ENCODE results near the gene ADSS1. TPM values are rescaled to one million over a fixed set of nuclear protein-coding genes. Genes with fewer than 3 reads are reported as not detected.

Gene ADSS1
- total RNA-seq, 5 donors from 2014 or later (not counting 1 experiment from before 2014, with no cell fraction given): 2.4 to 5.7 (median 3.5) TPM

DNA sequence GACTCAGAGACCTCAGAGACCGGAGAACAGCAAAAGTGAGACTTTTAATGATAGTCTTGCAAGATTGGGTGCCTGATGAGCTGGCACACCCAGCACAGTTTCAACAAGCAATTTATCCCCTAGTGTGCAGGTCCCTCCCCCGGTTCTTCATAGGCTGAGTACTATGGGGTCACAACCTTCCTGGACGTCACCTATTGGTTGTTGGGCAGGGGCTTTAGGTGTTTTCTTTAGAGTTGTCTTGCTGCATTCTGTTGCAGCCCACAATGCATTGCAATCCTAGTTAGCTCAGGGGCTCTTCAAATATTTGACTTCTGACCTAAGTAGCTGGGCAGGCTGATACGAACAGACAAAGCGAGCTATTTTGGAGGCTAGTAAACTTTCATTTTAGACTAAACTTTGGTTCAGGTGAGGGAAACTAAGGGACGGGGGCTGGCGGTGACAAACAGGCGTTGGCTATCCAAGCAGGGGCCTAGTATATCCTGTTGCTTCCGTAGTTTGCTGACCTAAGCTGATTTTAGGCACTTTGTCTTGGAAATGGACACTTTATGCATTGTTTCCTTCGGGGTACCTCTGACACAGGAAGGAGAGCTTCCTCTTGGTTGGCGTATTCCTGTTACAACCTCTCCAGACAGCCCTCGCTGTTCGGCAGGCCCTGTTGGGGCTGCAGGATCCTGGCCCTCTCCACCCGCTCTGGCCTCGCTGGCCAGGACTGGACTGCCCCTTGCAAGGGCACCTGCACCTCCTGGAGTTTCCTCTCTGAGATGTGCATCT is 43.0 kb downstream of the ADSS1 start:
- 87% methylated on average over 7 of the region's 15 CpGs for WGBS (ENCODE audit: insufficient coverage)
- no peak overlapping the region for H3K27ac Mint-ChIP-seq
- ChIA-PET CTCF (interaction anchor here (0.6 to 1.4 kb wide), 4 partner anchors 9 to 59 kb away, joined by 3 to 6 read pairs (median 4); partner anchors contain the start of gene SIVA1 (in 1 of the 2)), POLR2A (no interaction called here)
- Histone ChIP-seq H3K27ac (ENCODE audit: low read length) (no peak overlapping the region), H3K36me3 (ENCODE audit: control insufficient read depth in 2 of 2, extremely low read depth in 1 of 2, insufficient read depth in 1 of 2, low read length in 1 of 2) (peaks cover 2 to 24% of the 10 kb centered on the region in 2 donors), H3K9me3 (no peaks in the 10 kb centered on the region), H3K27me3 (replicated peaks in 1 of 2; ENCODE audit: control insufficient read depth in 2 of 2, extremely low read depth in 1 of 2, insufficient read depth in 2 of 2, low read length in 1 of 2) (no peaks in the 10 kb centered on the region), H3K4me3 (ENCODE audit: control insufficient read depth in 1 of 2, extremely low read depth in 1 of 2, low read length in 1 of 2) (no peak overlapping the region), H3K4me1 (ENCODE audit: control insufficient read depth in 1 of 2, extremely low read depth in 1 of 2, insufficient read depth in 2 of 2, low read length in 2 of 2) (peaks cover 0 to 8% of the 10 kb centered on the region in 2 experiments)
- DNase-seq (no peak), ATAC-seq (replicated peaks in 1 of 4) (no peak)
- peaks cover 18% of the 10 kb centered on the region for H3K36me3 Mint-ChIP-seq
- peaks cover 0 to 10% (median 0%) of the 10 kb centered on the region in 3 donors for H3K4me1 Mint-ChIP-seq
- H3K4me3 Mint-ChIP-seq: no peak overlapping the region
- peaks cover 0 to 2% (median 0%) of the 10 kb centered on the region in 3 donors for H3K9me3 Mint-ChIP-seq
- no peaks in the 10 kb centered on the region for H3K27me3 Mint-ChIP-seq

DNA sequence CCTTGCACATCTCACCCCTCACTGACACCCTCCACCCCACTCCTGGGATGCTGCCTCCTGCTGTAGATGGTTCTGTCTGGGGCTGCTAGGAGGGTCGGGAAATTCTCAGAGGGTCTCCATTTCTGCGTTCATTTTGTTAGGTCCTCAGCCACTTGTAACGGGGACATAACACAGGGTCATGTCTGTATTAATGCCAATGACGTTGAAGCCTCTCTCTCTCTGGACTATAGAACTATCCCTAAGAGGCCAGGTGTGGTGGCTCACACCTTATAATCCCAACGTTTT is 43.5 kb downstream of the ADSS1 start:
- WGBS (ENCODE audit: insufficient coverage): 83% methylated on average over 2 of the region's 5 CpGs
- H3K36me3 ChIP-seq (ENCODE audit: control insufficient read depth in 2 of 2, extremely low read depth in 1 of 2, insufficient read depth in 1 of 2, low read length in 1 of 2): peaks cover under 1 to 28% of the 10 kb centered on the region in 2 donors
- Mint-ChIP-seq H3K27me3 (no peaks in the 10 kb centered on the region), H3K4me1 (peaks cover 0 to 10% (median 0%) of the 10 kb centered on the region in 3 donors), H3K9me3 (peaks cover 0 to 2% (median 0%) of the 10 kb centered on the region in 3 donors), H3K27ac (no peak overlapping the region), H3K36me3 (peaks cover 17% of the 10 kb centered on the region), H3K4me3 (no peak overlapping the region)
- DNase-seq: no peak
- peaks cover 0 to 8% of the 10 kb centered on the region in 2 experiments for H3K4me1 ChIP-seq (ENCODE audit: control insufficient read depth in 1 of 2, extremely low read depth in 1 of 2, insufficient read depth in 2 of 2, low read length in 2 of 2)
- no peak for ATAC-seq (replicated peaks in 1 of 4)
- H3K4me3 ChIP-seq (ENCODE audit: control insufficient read depth in 1 of 2, extremely low read depth in 1 of 2, low read length in 1 of 2): no peak overlapping the region
- H3K27me3 ChIP-seq (replicated peaks in 1 of 2; ENCODE audit: control insufficient read depth in 2 of 2, extremely low read depth in 1 of 2, insufficient read depth in 2 of 2, low read length in 1 of 2): no peaks in the 10 kb centered on the region
- no peaks in the 10 kb centered on the region for H3K9me3 ChIP-seq
- no peak overlapping the region for H3K27ac ChIP-seq (ENCODE audit: low read length)
- POLR2A ChIA-PET: no interaction called here
- CTCF ChIA-PET: interaction anchor here (0.8 to 1.4 kb wide), 2 partner anchors 16 to 59 kb away, joined by 3 to 4 read pairs; no protein-coding TSS in a partner anchor

DNA sequence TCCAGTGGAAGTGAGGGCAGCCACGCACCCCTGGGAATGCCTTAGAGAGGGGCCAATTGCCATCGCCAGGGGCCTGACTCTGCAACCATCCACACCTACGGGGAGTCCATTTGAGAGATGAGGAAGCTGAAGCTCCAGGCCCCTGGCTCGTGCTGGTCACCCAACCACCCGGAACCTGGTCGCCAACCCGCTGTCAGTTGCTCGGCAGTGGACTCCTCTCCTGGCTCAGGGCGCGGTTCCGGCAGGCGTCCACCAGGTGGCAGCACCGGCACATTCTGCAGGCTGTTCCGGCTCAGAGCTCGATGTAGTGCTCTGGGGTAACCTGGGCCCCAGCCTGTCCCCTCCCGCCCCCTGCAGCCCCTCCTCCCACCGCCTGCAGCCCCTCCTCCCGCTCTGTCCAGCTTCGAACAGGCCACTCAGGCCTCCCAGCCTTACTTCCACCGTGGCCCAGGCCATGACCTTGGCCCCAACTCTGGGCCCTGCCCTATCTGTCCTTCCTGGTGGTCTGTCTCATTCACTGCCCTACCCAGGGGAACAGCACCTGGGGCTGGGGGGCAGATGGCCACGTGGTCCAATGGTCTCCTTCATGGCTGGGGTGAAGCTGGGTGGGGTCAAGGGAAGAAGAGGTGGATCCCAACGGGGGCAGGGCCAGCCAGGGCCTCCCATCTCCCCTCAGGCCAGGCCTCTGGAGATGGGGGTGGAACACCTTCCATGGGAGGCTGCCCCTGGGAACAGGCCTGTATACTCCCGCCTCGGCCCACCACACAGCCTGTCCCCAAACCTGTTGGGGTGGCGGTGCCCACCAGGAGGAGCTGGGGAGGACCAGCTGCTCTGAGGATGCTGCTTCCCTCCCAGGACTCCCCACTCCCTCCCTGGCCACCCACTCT is 44.7 kb downstream of the ADSS1 start:
- Histone ChIP-seq H3K4me1 (ENCODE audit: control insufficient read depth in 1 of 2, extremely low read depth in 1 of 2, insufficient read depth in 2 of 2, low read length in 2 of 2) (peaks cover 0 to 8% of the 10 kb centered on the region in 2 experiments), H3K27me3 (replicated peaks in 1 of 2; ENCODE audit: control insufficient read depth in 2 of 2, extremely low read depth in 1 of 2, insufficient read depth in 2 of 2, low read length in 1 of 2) (no peaks in the 10 kb centered on the region), H3K36me3 (ENCODE audit: control insufficient read depth in 2 of 2, extremely low read depth in 1 of 2, insufficient read depth in 1 of 2, low read length in 1 of 2) (peaks cover 10 to 28% of the 10 kb centered on the region in 2 donors), H3K9me3 (no peaks in the 10 kb centered on the region), H3K4me3 (ENCODE audit: control insufficient read depth in 1 of 2, extremely low read depth in 1 of 2, low read length in 1 of 2) (no peak overlapping the region), H3K27ac (ENCODE audit: low read length) (peak overlapping the region; percentile 35)
- Mint-ChIP-seq H3K27ac (no peak overlapping the region), H3K36me3 (peaks cover 17% of the 10 kb centered on the region), H3K9me3 (peaks cover 0 to 2% (median 0%) of the 10 kb centered on the region in 3 donors), H3K4me3 (no peak overlapping the region), H3K27me3 (no peaks in the 10 kb centered on the region), H3K4me1 (peaks cover 0 to 10% (median 0%) of the 10 kb centered on the region in 3 donors)
- ChIA-PET CTCF (interaction anchor here (1.0 to 1.5 kb wide), 6 partner anchors 10 to 57 kb away, joined by 3 to 11 read pairs (median 6); partner anchors contain the start of gene SIVA1 (in 1 of the 2)), POLR2A (no interaction called here)
- ATAC-seq (replicated peaks in 1 of 4) (peak; percentile 91 to 96 (median 94)), DNase-seq (peak; percentile 66 to 95 (median 86))
- 18% methylated on average over 21 of the region's 25 CpGs for WGBS (ENCODE audit: insufficient coverage)

DNA sequence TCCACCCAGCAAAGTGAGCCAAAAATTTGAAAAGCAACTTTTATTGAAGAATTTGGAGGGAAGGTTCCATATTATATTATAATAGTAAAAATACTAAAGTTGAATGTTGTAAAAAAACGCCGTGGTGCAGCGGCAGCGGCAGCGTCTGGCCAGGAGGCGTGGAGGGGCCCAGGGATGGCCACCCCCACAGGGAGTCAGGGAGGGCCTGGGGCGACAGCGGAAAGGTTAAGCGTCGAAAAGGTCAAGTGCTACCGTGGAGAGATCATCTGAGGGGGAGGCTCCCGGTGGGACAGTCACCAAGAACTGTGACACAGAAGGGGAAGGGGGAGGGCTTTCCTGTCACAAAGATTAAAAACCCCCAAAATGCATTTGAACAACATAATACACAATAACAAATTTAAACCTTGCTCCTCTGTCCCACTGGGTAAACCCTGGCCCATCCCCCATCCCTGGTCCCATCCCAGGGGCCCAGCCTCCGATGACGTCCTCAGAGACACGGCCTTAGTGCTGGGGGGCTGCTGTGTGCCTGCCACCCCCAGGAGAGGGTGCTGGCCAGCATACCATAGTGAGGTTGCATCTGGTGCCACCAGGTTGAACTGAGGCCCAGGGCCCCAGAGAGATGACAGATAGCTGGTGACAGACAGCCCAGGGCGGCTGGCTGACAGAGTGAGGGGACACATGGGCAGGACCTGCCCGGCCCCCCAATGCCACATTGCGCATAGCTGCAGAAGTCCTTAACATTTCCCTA is 45.5 kb downstream of the ADSS1 start:
- Mint-ChIP-seq H3K9me3 (peaks cover 0 to 2% (median 0%) of the 10 kb centered on the region in 3 donors), H3K27me3 (no peaks in the 10 kb centered on the region), H3K4me3 (no peak overlapping the region), H3K4me1 (peaks cover 0 to 10% (median 0%) of the 10 kb centered on the region in 3 donors), H3K27ac (peak overlapping the region in 1 of 2 donors; percentile 11), H3K36me3 (peaks cover 17% of the 10 kb centered on the region)
- Histone ChIP-seq H3K4me3 (ENCODE audit: control insufficient read depth in 1 of 2, extremely low read depth in 1 of 2, low read length in 1 of 2) (no peak overlapping the region), H3K27ac (ENCODE audit: low read length) (no peak overlapping the region), H3K4me1 (ENCODE audit: control insufficient read depth in 1 of 2, extremely low read depth in 1 of 2, insufficient read depth in 2 of 2, low read length in 2 of 2) (peaks cover 0 to 8% of the 10 kb centered on the region in 2 experiments), H3K9me3 (no peaks in the 10 kb centered on the region), H3K27me3 (replicated peaks in 1 of 2; ENCODE audit: control insufficient read depth in 2 of 2, extremely low read depth in 1 of 2, insufficient read depth in 2 of 2, low read length in 1 of 2) (no peaks in the 10 kb centered on the region), H3K36me3 (ENCODE audit: control insufficient read depth in 2 of 2, extremely low read depth in 1 of 2, insufficient read depth in 1 of 2, low read length in 1 of 2) (peaks cover 10 to 28% of the 10 kb centered on the region in 2 donors)
- no peak for DNase-seq
- POLR2A ChIA-PET: interaction anchor here in 1 of 2 donors (1.2 kb wide), 1 partner anchor 17 kb away, joined by 4 read pairs; the partner anchor contains the start of gene SIVA1
- WGBS (ENCODE audit: insufficient coverage): 93% methylated on average over 6 of the region's 18 CpGs
- CTCF ChIA-PET: interaction anchor here (1.2 to 1.5 kb wide), 2 partner anchors 17 to 57 kb away, joined by 4 to 7 read pairs; partner anchors contain the start of gene SIVA1 (in 1 of the 2)
- ATAC-seq (replicated peaks in 1 of 4): no peak

DNA sequence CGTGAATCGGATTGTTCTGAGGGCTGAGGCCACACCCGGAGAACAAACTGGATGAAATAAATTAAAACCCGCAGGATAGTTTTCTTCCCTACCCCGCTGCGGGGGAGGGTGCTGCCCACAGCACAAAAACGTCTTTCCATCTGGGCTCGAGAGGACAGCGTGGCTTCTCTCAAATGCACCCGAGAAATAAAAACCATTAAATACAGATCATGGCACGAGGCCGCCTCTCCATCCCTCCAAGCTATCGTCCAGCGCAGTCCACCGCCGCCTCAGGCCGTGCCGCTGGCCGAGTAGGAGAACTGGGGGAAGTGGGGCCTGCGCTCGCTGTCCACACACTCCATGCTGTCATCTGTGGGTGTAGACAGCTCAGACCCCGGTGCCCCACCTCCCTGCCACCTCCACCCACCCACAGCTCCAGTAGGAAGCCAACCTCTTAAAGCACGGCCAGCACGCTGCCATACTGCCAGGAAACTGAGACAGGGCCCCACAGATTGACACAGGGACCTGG is 46.1 kb downstream of the ADSS1 start:
- H3K36me3 ChIP-seq (ENCODE audit: control insufficient read depth in 2 of 2, extremely low read depth in 1 of 2, insufficient read depth in 1 of 2, low read length in 1 of 2): peaks cover 10 to 28% of the 10 kb centered on the region in 2 donors
- H3K9me3 Mint-ChIP-seq: peaks cover 0 to 2% (median 0%) of the 10 kb centered on the region in 3 donors
- 94% methylated on average over 14 of the region's 24 CpGs for WGBS (ENCODE audit: insufficient coverage)

More for the DNA sequence above, 46.1 kb downstream of the ADSS1 start:
- ATAC-seq (replicated peaks in 1 of 4) (no peak), DNase-seq (no peak)
- Histone ChIP-seq H3K4me1 (ENCODE audit: control insufficient read depth in 1 of 2, extremely low read depth in 1 of 2, insufficient read depth in 2 of 2, low read length in 2 of 2) (peaks cover 0 to 8% of the 10 kb centered on the region in 2 experiments), H3K27ac (ENCODE audit: low read length) (no peak overlapping the region), H3K4me3 (ENCODE audit: control insufficient read depth in 1 of 2, extremely low read depth in 1 of 2, low read length in 1 of 2) (no peak overlapping the region), H3K9me3 (no peaks in the 10 kb centered on the region), H3K27me3 (replicated peaks in 1 of 2; ENCODE audit: control insufficient read depth in 2 of 2, extremely low read depth in 1 of 2, insufficient read depth in 2 of 2, low read length in 1 of 2) (no peaks in the 10 kb centered on the region)
- CTCF ChIA-PET: interaction anchor here in 1 of 2 donors (0.6 to 1.2 kb wide), 2 partner anchors 18 to 43 kb away, joined by 3 to 4 read pairs; partner anchors contain the start of gene SIVA1
- peaks cover 0 to 10% (median 0%) of the 10 kb centered on the region in 3 donors for H3K4me1 Mint-ChIP-seq
- no peaks in the 10 kb centered on the region for H3K27me3 Mint-ChIP-seq
- H3K4me3 Mint-ChIP-seq: no peak overlapping the region
- POLR2A ChIA-PET: interaction anchor here in 1 of 2 donors (1.2 kb wide), 1 partner anchor 18 kb away, joined by 4 read pairs; the partner anchor contains the start of gene SIVA1
- H3K27ac Mint-ChIP-seq: peak overlapping the region in 1 of 2 donors; percentile 28
- H3K36me3 Mint-ChIP-seq: peaks cover 17% of the 10 kb centered on the region

Data from T-cell (primary cell).